Measurements from ENCODE around the gene TANGO6. TPM values are rescaled to one million over a fixed set of nuclear protein-coding genes. Genes with fewer than 3 reads are reported as not detected.

Gene TANGO6
- total and polyA plus RNA-seq, 9 donors, result 4.7 to 27.8 (median 15.5) TPM

DNA sequence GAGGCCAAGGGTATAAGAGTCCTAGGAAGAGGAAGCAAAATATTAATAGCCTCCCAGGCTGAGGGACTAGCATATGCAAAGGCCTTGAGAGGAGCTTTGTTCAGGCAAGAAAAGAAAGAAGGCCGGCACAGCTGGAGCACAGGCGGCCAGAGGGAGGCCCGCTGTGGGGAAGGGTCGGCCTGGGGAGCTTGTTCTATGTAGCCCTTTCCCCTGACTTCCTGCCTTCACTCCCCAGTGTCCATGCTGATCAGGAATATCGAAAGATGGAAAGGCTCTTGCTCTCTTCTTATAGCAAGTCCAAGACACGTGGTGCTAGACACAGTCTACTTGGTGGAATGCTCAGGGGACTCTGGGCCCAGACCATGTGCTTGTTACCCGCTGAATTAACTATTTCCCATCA is 234.7 kb downstream of the TANGO6 start:
- intact Hi-C loops (cut with DNase I), result no loop called here
- 85 to 91% (median 86%) methylated on average over 7 of the region's 7 CpGs for WGBS, 3 donors

DNA sequence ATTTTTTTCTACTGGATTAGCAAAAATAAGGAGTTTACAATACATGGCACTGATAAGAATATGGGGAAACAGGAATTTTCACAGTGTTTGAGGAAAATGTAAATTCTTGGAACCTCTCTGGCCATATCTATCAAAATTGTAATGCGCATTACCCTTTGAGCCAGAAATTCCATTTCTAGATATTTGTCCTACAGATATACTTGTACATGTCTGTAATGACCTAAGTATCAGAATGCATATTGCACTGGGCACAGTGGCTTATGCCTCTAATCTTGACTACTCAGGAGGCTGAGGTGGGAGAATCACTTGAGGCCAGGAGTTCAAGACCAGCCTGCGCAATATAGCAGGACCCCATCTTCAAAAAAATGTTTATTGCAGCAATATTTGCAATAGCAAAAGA is 236.4 kb downstream of the TANGO6 start:
- Histone ChIP-seq H3K36me3 (no peaks in the 10 kb centered on the region), H3K9me3 (no peaks in the 10 kb centered on the region), H3K27me3 (no peaks in the 10 kb centered on the region), H3K4me3 (no peak overlapping the region), H3K27ac (no peak overlapping the region), H3K4me1 (ENCODE audit: insufficient read depth) (no peaks in the 10 kb centered on the region)
- DNase-seq, result no peak
- TF ChIP-seq EP300 (IDR thresholded peaks at IDR 0.05) (no peak), POLR2A (IDR thresholded peaks at IDR 0.05) (no peak)
- TF ChIP-seq, protein P1, sequence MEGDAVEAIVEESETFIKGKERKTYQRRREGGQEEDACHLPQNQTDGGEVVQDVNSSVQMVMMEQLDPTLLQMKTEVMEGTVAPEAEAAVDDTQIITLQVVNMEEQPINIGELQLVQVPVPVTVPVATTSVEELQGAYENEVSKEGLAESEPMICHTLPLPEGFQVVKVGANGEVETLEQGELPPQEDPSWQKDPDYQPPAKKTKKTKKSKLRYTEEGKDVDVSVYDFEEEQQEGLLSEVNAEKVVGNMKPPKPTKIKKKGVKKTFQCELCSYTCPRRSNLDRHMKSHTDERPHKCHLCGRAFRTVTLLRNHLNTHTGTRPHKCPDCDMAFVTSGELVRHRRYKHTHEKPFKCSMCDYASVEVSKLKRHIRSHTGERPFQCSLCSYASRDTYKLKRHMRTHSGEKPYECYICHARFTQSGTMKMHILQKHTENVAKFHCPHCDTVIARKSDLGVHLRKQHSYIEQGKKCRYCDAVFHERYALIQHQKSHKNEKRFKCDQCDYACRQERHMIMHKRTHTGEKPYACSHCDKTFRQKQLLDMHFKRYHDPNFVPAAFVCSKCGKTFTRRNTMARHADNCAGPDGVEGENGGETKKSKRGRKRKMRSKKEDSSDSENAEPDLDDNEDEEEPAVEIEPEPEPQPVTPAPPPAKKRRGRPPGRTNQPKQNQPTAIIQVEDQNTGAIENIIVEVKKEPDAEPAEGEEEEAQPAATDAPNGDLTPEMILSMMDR (IDR thresholded peaks at IDR 0.05), result no peak
- intact Hi-C loops (cut with DNase I), result no loop called here
- 83 to 92% (median 84%) methylated on average over 2 of the region's 2 CpGs for WGBS, 3 donors

More for the DNA sequence above, 234.7 kb downstream of the TANGO6 start:
- Histone ChIP-seq H3K4me1 (ENCODE audit: insufficient read depth) (no peaks in the 10 kb centered on the region), H3K4me3 (no peak overlapping the region), H3K9me3 (no peaks in the 10 kb centered on the region), H3K27me3 (no peaks in the 10 kb centered on the region), H3K27ac (no peak overlapping the region), H3K36me3 (no peaks in the 10 kb centered on the region)
- TF ChIP-seq, protein P1 (IDR thresholded peaks at IDR 0.05), result no peak
- TF ChIP-seq POLR2A (IDR thresholded peaks at IDR 0.05) (no peak), EP300 (IDR thresholded peaks at IDR 0.05) (no peak)
- no peak for DNase-seq

DNA sequence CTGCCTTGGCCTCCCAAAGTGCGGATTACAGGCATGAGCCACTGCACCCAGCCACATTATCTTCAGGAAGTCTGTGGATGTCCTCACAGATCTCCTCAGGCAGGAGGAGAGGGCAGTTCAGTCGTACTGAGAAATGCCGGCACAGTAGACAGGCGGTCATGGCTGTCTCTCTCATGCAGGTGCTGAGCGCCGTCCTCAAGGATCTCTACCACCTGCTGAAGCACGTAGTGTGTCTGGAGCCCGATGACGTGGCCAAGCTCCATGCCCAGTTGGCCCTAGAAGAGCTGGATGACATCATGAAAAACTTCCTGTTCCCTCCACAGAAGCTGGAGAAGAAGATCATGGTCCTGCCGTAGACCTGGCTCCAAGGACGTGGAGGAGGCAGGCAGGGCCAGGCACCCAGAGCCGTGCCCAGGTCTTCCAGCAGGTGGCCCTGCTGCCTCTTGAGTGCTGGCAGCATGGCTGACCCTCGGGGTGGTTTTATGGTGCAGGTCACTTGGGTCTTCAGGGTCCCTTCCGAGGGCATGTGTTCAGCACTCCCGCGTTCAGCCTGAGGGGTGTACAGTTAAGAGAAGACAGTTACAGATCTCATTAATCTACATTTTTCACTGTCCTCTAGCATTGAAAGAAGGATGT is 240.1 kb downstream of the TANGO6 start:
- no peak for DNase-seq
- Histone ChIP-seq H3K9me3 (no peaks in the 10 kb centered on the region), H3K4me3 (no peak overlapping the region), H3K36me3 (no peaks in the 10 kb centered on the region), H3K27me3 (no peaks in the 10 kb centered on the region), H3K4me1 (ENCODE audit: insufficient read depth) (no peaks in the 10 kb centered on the region), H3K27ac (no peak overlapping the region)
- intact Hi-C loops (cut with DNase I), result no loop called here
- WGBS, 3 donors, result 94 to 95% (median 95%) methylated on average over 16 of the region's 16 CpGs
- no peak for TF ChIP-seq EP300 (IDR thresholded peaks at IDR 0.05)
- TF ChIP-seq POLR2A (IDR thresholded peaks at IDR 0.05), result no peak
- TF ChIP-seq, protein P1 (IDR thresholded peaks at IDR 0.05), result no peak

DNA sequence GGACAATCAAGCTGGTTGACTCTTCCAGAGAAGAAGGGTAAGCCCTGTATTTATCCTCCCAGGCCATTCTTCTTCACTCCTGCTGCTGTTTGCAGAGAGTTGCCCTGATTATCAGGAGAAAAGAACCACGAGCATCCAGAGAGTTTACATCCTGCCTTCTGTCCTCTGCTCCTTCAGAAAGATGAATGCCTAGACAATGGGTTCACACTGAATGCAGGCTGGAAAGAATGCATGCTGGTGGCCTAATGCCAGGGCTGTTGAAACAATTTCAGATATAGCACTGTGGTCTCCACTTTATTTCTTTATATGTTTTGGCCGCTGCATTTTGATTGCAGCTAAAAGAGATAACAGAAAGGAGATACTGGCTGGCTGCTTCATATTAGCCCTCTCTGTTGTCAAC is 241.0 kb downstream of the TANGO6 start:
- WGBS, 3 donors, result 38 to 49% (median 47%) methylated on average over 2 of the region's 2 CpGs
- Histone ChIP-seq H3K9me3 (no peaks in the 10 kb centered on the region), H3K27me3 (no peaks in the 10 kb centered on the region), H3K4me1 (ENCODE audit: insufficient read depth) (no peaks in the 10 kb centered on the region), H3K4me3 (no peak overlapping the region), H3K36me3 (no peaks in the 10 kb centered on the region), H3K27ac (no peak overlapping the region)
- intact Hi-C loops (cut with DNase I), result no loop called here
- TF ChIP-seq POLR2A (IDR thresholded peaks at IDR 0.05) (no peak), EP300 (IDR thresholded peaks at IDR 0.05) (no peak)
- TF ChIP-seq, protein P1 (IDR thresholded peaks at IDR 0.05), result no peak
- DNase-seq, result no peak

Data from ovary (tissue), 9 donors.